ENCODE measurements around the gene PCDH15.

DNA sequence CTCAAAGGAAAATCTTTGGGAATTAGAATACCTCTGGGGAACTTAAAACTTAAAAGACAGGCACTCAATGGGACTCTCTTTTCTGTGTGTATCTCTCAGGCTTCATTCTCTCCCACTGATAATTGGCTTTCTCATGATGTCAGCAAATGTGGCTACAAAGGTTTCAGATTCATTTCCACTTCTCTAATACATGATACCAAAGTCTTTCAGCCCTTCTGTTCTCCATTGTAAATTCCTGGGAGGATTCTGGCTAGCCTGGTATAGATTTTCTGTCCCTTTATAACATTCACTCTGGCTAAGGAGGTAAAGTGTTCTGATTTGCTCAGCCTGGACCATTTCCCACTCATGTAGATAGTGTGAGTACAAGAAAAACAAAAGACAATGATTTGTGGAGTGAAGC is 606.2 kb downstream of the PCDH15 start:
- TF ChIP-seq, protein P1, sequence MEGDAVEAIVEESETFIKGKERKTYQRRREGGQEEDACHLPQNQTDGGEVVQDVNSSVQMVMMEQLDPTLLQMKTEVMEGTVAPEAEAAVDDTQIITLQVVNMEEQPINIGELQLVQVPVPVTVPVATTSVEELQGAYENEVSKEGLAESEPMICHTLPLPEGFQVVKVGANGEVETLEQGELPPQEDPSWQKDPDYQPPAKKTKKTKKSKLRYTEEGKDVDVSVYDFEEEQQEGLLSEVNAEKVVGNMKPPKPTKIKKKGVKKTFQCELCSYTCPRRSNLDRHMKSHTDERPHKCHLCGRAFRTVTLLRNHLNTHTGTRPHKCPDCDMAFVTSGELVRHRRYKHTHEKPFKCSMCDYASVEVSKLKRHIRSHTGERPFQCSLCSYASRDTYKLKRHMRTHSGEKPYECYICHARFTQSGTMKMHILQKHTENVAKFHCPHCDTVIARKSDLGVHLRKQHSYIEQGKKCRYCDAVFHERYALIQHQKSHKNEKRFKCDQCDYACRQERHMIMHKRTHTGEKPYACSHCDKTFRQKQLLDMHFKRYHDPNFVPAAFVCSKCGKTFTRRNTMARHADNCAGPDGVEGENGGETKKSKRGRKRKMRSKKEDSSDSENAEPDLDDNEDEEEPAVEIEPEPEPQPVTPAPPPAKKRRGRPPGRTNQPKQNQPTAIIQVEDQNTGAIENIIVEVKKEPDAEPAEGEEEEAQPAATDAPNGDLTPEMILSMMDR (IDR thresholded peaks at IDR 0.05) = no peak
- no peak for TF ChIP-seq POLR2A (IDR thresholded peaks at IDR 0.05)
- no peak for TF ChIP-seq EP300 (IDR thresholded peaks at IDR 0.05; ENCODE audit: low read depth)
- TF ChIP-seq POLR2AphosphoS5 (IDR thresholded peaks at IDR 0.05) = no peak
